Measurements from ENCODE around the gene ZNF205. TPM values are rescaled to one million over a fixed set of nuclear protein-coding genes. Genes with fewer than 3 reads are reported as not detected.
A peak's percentile ranks its signal among the peaks of the same experiment; 100 is the strongest.

ZNF205 gene
- total RNA-seq, 1 donor: 17.7 TPM

DNA sequence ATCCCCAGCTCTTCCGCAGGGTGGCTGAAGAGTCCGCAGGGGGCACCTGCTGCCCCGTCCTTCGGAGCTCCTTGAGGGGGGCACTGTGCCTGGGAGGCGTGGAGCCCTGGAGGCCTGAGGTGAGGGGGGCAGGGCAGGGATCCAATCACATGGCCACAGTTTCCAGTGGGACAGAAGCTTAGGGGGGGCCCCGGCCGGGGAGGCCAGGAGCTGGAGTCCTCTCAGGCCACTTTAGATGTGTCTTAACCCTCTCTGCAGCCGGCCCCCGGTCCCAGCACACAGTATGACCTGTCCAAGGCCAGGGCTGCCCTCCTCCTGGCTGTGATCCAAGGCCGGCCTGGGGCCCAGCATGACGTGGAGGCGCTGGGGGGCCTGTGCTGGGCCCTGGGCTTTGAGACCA is 33.3 kb downstream of the ZNF205 start:
- Histone ChIP-seq H3K9me3 (ENCODE audit: low read depth, low read length) (no peaks in the 10 kb centered on the region), H3K27me3 (ENCODE audit: insufficient read depth, low read length) (no peaks in the 10 kb centered on the region), H2AFZ (ENCODE audit: low read length) (no peak overlapping the region), H3K27ac (ENCODE audit: low read depth, low read length) (no peak overlapping the region), H3K4me2 (ENCODE audit: insufficient read depth, low read length) (no peak overlapping the region), H3K36me3 (ENCODE audit: insufficient read depth, low read length) (peaks cover 6% of the 10 kb centered on the region), H3K4me3 (ENCODE audit: insufficient read depth, low read length) (no peak overlapping the region), H3K79me2 (ENCODE audit: insufficient read depth, low read length) (no peaks in the 10 kb centered on the region), H4K20me1 (ENCODE audit: insufficient read depth, low read length) (no peaks in the 10 kb centered on the region), H3K4me1 (ENCODE audit: insufficient read depth, low read length) (no peaks in the 10 kb centered on the region)
- TF ChIP-seq, protein P1, sequence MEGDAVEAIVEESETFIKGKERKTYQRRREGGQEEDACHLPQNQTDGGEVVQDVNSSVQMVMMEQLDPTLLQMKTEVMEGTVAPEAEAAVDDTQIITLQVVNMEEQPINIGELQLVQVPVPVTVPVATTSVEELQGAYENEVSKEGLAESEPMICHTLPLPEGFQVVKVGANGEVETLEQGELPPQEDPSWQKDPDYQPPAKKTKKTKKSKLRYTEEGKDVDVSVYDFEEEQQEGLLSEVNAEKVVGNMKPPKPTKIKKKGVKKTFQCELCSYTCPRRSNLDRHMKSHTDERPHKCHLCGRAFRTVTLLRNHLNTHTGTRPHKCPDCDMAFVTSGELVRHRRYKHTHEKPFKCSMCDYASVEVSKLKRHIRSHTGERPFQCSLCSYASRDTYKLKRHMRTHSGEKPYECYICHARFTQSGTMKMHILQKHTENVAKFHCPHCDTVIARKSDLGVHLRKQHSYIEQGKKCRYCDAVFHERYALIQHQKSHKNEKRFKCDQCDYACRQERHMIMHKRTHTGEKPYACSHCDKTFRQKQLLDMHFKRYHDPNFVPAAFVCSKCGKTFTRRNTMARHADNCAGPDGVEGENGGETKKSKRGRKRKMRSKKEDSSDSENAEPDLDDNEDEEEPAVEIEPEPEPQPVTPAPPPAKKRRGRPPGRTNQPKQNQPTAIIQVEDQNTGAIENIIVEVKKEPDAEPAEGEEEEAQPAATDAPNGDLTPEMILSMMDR (IDR thresholded peaks at IDR 0.05; ENCODE audit: extremely low read depth, low read depth, low read length): no peak
- DNase-seq (ENCODE audit: insufficient read length, low spot score, missing footprints): peak; percentile 63

DNA sequence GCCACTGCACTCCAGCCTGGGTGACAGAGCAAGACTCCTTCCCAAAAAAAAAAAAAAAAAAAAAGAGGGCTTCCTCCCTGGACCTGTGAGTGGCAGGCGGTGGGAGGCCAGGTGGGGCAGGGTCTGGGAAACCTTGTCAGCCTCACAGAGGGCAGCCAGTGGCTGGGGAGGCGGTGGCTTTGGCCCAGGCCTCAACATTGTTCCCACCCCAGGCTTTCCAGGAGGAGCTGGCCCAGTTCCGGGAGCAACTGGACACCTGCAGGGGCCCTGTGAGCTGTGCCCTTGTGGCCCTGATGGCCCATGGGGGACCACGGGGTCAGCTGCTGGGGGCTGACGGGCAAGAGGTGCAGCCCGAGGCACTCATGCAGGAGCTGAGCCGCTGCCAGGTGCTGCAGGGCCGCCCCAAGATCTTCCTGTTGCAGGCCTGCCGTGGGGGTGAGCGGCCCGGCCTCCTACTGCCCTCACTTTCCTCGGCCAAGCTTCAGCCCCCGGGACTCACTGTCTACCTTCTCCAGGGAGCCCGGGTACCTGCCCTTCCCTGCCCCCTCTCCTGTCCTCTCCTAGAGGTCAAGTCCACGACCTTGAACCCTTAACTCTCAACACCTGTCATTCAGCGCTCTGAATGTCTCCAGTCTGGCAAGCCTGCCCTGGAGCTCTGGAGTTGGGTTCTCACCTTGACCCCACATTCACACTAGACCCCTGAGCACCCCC is 34.8 kb downstream of the ZNF205 start:
- no peak overlapping the region for H3K4me2 ChIP-seq (ENCODE audit: insufficient read depth, low read length)
- H3K79me2 ChIP-seq (ENCODE audit: insufficient read depth, low read length): no peaks in the 10 kb centered on the region
- peaks cover 4% of the 10 kb centered on the region for H3K4me1 ChIP-seq (ENCODE audit: insufficient read depth, low read length)
- H3K9me3 ChIP-seq (ENCODE audit: low read depth, low read length): no peaks in the 10 kb centered on the region
- H2AFZ ChIP-seq (ENCODE audit: low read length): no peak overlapping the region
- no peaks in the 10 kb centered on the region for H3K27me3 ChIP-seq (ENCODE audit: insufficient read depth, low read length)
- peak; percentile 69 for DNase-seq (ENCODE audit: insufficient read length, low spot score, missing footprints)
- no peaks in the 10 kb centered on the region for H4K20me1 ChIP-seq (ENCODE audit: insufficient read depth, low read length)
- H3K4me3 ChIP-seq (ENCODE audit: insufficient read depth, low read length): no peak overlapping the region
- TF ChIP-seq, protein P1 (IDR thresholded peaks at IDR 0.05; ENCODE audit: extremely low read depth, low read depth, low read length): no peak
- H3K36me3 ChIP-seq (ENCODE audit: insufficient read depth, low read length): peaks cover 6% of the 10 kb centered on the region
- no peak overlapping the region for H3K27ac ChIP-seq (ENCODE audit: low read depth, low read length)

DNA sequence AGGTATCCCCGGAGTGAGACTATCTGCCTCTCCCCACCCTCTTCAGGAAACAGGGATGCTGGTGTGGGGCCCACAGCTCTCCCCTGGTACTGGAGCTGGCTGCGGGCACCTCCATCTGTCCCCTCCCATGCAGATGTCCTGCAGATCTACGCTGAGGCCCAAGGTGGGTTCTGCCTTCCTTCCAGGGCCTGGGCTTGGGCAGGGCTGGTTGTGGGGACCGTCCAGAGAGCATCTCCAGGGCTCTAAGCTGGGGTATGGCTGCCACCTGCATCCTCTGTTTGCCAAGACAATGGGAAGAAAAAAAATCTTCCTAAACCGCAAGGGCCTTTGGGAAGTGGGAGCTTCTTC is 35.3 kb downstream of the ZNF205 start:
- no peak overlapping the region for H2AFZ ChIP-seq (ENCODE audit: low read length)
- peaks cover 2% of the 10 kb centered on the region for H3K36me3 ChIP-seq (ENCODE audit: insufficient read depth, low read length)
- H3K27me3 ChIP-seq (ENCODE audit: insufficient read depth, low read length): no peaks in the 10 kb centered on the region
- H3K79me2 ChIP-seq (ENCODE audit: insufficient read depth, low read length): no peaks in the 10 kb centered on the region
- TF ChIP-seq, protein P1 (IDR thresholded peaks at IDR 0.05; ENCODE audit: extremely low read depth, low read depth, low read length): no peak
- H3K4me3 ChIP-seq (ENCODE audit: insufficient read depth, low read length): no peak overlapping the region
- H3K4me2 ChIP-seq (ENCODE audit: insufficient read depth, low read length): no peak overlapping the region
- peaks cover 4% of the 10 kb centered on the region for H3K4me1 ChIP-seq (ENCODE audit: insufficient read depth, low read length)
- no peak for DNase-seq (ENCODE audit: insufficient read length, low spot score, missing footprints)
- H3K27ac ChIP-seq (ENCODE audit: low read depth, low read length): no peak overlapping the region
- H4K20me1 ChIP-seq (ENCODE audit: insufficient read depth, low read length): no peaks in the 10 kb centered on the region
- H3K9me3 ChIP-seq (ENCODE audit: low read depth, low read length): no peaks in the 10 kb centered on the region

DNA sequence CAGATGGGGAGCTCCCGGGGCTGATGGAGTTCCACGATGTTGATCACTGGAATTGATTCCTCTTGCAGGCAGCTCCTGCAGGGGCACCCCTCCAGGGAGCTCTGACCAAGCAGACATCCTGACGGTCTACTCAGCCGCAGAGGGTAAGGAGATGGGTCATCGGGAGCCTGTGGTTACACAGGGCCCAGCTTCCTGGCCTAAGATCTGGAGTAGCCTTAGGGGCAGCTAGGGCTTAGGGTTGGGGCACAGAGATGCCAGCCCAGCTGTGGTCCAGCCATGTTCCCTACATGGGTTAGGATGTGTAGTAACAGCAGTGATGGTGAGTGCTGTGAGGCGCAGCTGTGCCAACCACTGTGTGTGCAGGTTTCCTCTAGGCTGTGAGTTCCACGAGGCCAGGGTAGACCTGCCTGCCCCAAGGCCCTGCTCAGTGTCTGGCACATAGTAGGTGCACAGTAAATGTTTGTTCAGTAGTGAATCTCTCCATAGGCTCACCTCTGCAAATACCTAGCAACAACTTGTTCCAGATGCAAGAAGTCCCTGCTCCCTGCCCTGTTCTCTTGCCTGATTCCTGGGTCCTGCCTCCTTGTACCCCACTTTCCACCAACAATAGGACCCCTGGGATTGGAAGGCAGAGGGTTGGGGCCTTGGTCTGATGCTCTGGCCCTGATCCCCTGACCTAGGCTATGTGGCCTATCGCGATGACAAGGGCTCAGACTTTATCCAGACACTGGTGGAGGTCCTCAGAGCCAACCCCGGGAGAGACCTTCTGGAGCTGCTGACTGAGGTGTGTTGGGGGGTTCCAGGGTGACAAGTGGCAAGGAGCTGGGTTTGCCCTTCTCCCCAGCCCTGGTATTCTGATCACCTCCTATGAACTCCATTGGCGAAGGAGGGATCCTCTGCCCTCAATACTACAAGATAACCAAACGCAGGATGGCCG is 36.1 kb downstream of the ZNF205 start:
- Histone ChIP-seq H3K9me3 (ENCODE audit: low read depth, low read length) (no peaks in the 10 kb centered on the region), H3K4me2 (ENCODE audit: insufficient read depth, low read length) (no peak overlapping the region), H3K36me3 (ENCODE audit: insufficient read depth, low read length) (no peaks in the 10 kb centered on the region), H3K4me1 (ENCODE audit: insufficient read depth, low read length) (peaks cover 4% of the 10 kb centered on the region), H4K20me1 (ENCODE audit: insufficient read depth, low read length) (no peaks in the 10 kb centered on the region), H3K27me3 (ENCODE audit: insufficient read depth, low read length) (no peaks in the 10 kb centered on the region), H3K27ac (ENCODE audit: low read depth, low read length) (no peak overlapping the region), H3K4me3 (ENCODE audit: insufficient read depth, low read length) (no peak overlapping the region), H3K79me2 (ENCODE audit: insufficient read depth, low read length) (no peaks in the 10 kb centered on the region), H2AFZ (ENCODE audit: low read length) (no peak overlapping the region)
- TF ChIP-seq, protein P1 (IDR thresholded peaks at IDR 0.05; ENCODE audit: extremely low read depth, low read depth, low read length): no peak
- peak; percentile 83 for DNase-seq (ENCODE audit: insufficient read length, low spot score, missing footprints)
